Right lobe of liver (tissue), 4 donors: ENCODE results near the gene RNF44.

Experiments
- POLR2A ChIP-seq: fragments of 450-650 bp; IDR thresholded peaks from one replicate; pipeline ENCODE4 v1.6.1; 2017; ENCODE audit warnings: antibody characterized with exemption, mild to moderate bottlenecking
- TF ChIP-seq, protein P1 (sequence below), 4 donors: fragments of 200-600 bp in 3 of 4; fragments of 450-650 bp in 1 of 4; IDR thresholded peaks; one replicate each; pipeline versions ENCODE4 v1.5.1 to v1.8.0; 2016 to 2022; ENCODE audit warnings: antibody characterized with exemption in 4 of 4, mild to moderate bottlenecking in 2 of 4
- donor health status: DM: no; HTN: no; CAD: no.
- donor health status: DM: no; HTN: no; CAD: no.
- donor health status: DM: no; HTN: yes; CAD: no.

DNA sequence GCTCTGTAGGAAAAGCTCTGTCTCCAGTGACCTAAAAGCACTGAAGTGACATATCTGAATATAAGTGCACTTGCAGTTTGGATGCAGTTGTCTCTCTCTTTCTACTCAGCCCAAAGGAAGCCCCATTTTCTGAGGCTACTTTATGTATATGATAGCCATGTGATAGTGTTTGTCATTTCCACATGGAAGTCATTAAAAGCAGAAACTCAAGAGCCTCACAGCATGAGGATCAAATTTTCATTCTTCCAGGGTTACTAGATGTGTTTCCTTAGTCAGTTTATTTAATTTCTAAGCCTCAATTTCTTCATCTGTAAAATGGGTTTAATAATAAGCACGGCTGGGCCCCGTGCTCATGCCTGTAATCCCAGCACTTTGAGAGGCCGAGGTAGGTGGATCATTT is 36.7 kb downstream of the RNF44 start:
- TF ChIP-seq, protein P1, sequence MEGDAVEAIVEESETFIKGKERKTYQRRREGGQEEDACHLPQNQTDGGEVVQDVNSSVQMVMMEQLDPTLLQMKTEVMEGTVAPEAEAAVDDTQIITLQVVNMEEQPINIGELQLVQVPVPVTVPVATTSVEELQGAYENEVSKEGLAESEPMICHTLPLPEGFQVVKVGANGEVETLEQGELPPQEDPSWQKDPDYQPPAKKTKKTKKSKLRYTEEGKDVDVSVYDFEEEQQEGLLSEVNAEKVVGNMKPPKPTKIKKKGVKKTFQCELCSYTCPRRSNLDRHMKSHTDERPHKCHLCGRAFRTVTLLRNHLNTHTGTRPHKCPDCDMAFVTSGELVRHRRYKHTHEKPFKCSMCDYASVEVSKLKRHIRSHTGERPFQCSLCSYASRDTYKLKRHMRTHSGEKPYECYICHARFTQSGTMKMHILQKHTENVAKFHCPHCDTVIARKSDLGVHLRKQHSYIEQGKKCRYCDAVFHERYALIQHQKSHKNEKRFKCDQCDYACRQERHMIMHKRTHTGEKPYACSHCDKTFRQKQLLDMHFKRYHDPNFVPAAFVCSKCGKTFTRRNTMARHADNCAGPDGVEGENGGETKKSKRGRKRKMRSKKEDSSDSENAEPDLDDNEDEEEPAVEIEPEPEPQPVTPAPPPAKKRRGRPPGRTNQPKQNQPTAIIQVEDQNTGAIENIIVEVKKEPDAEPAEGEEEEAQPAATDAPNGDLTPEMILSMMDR (IDR thresholded peaks at IDR 0.05): no peak
- no peak for TF ChIP-seq POLR2A
